HG02938 (cell line): ENCODE results near the gene RNF32.
"Not testable (repeated sequence)": the region's sequence is repeated elsewhere in the genome, so short reads cannot be mapped to it uniquely, and the experiment has no call there.

Experiments
- ATAC-seq: cut with Tn5 transposase; IDR thresholded peaks from one replicate; pipeline ENCODE4 v1.9.1; 2021; ENCODE audit warnings: mild to moderate bottlenecking, moderate library complexity; ENCODE audit not compliant: unreplicated experiment

Gene RNF32

DNA sequence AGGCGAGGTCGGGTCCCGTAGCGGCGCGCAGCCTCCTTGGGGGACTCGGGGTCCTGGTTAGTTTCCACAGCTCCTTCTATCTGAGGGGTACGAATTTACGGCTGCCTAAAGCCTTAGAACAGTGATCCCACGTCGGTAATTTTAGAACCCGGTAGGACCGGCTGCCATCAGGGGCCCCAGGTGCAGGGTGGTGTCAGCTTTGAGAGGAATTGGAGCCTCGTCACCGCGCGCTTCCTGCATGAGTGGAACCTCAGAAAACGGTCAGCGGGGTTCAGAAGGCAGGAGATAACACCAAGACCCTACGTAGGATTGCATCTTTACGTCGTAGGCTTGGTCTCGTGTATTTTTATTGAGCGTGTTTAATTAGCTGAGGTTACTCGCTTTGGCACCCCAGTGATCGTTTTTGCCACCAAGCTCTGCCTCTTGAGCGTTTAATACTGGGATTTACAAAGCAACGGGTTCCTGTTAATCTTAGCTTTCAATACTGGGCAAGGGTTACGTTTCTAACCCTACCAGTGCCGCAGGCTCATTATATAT lies 443 bp downstream of the RNF32 start:
- ATAC-seq = peak; percentile 61

DNA sequence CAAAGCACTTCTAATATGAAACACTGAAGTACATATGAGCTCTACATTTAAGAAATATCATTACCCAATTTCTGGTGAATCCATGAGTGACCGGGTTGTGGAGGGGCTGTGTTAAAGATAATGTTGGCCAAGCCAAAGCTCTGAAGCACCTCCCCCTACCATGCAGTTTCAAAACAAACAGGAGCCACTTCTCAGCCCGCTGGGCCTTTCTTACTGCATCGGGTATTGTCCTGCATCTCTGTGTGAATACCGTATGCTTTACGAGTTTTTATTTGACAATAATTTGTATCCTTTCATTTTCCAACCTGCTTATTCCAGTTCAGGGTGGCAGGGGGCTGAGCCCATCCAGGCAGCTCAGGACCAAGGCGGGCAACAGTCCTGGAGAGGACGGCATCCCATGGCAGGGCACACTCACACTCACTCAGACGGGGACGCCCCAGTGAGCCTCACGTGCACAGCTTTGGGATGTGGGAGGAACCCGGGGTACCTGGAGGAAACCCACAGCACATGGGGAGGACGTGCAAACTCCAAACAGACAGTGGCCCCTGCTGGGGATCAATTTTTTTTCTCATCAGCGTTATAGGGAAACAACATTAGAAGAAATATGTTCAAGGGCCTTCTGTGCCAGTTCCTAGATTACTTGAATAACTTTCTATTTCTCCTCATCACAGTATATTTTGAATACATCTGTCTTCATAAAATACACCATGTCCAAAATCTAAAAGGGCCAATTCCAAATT lies 1.9 kb downstream of the RNF32 start:
- no peak for ATAC-seq

DNA sequence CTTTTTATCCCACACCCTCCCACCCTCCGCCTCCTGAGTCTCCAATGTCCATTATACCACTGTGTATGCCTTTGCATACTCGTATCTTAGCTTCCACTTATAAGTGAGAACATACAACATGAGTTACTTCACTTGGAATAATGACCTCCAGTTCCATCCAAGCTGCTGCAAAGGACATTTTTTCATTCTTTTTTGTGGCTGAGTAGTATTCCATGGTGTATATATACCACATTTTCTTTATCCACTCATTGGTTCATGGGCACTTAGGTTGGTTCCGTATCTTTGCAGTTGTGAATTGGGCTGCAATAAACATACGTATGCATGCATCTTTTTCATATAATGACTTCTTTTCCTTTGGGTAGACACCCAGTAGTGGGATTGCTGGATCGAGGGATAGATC lies 6.8 kb downstream of the RNF32 start:
- ATAC-seq = not testable (repeated sequence)

DNA sequence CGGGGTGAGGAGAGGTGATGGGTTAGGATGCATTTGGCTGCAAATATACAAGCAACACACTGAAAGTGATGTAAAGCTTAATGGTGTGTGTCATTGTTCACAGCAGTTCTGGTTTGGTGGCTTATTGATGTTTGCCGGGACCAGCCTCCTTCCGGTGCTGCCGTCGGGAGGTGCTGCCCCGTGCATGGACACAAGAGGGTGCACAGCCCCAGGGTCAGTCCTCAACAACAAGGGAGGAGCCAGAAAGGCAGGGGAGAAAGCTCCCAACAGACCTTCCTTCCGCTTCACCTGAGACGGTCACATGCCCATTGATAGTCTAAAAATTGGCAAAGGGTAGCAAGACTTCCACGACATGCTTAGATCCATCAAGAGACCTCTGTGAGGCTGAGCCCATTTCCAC lies 9.5 kb downstream of the RNF32 start:
- peak; percentile 68 for ATAC-seq

DNA sequence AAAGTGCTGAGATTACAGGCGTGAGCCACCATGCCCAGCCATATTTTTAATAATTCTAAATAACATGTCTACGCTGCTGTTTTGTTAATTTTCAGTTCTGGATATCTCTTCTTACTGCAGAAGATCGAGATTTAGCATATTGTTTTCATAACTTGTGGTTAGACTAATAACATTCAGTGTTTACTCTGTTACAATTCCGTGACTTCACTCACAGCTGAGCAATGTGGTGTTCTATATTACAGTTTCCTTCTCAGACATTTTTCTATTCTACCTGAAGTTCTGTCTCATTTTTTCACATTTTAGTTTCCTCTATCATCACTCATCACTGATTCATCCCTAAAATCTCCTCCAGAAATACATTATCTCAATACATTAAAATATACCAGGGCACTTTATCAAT lies 10.9 kb downstream of the RNF32 start:
- ATAC-seq = no peak

DNA sequence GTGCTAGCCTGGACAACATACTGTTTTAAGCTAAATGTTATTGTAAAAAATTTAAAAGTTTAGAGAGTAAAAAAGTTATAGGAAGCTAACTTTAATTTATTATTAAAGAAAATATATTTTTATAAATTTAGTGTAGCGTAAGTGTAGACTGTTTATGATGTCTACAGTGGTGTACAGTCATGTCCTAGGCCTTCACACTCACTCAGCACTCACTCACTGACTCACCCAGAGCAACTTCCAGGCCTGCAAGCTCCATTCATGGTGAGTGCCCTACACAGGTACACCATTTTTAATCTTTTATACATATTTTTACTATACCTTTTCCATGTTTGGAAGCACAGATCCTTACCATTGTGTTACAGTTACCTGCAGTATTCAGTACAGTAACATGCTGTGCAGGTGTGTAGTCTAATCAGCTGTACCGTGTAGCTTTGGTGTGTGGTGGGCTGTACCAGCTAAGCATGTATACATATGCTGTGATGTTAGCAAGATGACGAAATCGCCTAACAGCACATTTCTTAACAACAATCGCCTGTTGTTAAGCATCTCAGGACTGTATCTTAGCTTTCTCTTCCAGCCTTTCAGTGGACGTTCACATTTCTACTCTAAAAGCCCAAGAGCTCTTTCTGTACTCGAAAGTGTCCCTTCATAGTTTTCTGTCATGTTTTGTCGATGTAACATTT lies 12.5 kb downstream of the RNF32 start:
- no peak for ATAC-seq

DNA sequence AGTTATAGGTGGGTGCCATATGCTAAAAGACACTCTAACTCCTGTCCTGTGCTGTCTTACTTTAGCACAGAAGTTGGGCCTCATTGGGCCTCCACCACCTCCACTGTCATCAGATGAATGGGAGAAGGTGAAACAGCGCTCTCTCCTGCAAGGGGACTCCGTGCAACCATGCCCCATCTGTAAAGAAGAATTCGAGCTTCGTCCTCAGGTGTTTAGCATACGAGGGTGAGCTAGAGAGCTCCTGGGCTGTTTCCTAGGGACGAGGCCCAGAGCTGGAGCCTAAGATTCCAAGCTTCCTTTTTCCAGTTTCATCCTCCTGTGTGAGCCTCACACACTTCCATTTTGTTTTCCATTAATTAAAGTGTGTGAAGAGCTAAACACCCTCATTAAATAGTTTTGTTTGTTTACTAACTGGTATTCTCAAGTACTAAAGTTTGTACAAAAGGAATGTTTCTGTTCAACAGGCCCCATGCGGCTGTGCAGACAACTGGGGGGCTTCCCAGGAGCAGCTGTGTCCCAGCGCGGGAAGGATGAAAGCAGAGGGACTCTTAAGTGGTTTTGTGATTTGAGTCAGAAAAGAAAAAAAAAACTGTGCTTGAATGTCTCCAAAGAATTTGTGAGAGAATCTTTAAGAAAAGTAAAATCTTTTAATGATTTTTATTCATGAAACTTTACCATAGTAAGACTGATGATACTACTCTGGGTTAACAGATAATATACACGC lies 14.1 kb downstream of the RNF32 start:
- no peak for ATAC-seq

DNA sequence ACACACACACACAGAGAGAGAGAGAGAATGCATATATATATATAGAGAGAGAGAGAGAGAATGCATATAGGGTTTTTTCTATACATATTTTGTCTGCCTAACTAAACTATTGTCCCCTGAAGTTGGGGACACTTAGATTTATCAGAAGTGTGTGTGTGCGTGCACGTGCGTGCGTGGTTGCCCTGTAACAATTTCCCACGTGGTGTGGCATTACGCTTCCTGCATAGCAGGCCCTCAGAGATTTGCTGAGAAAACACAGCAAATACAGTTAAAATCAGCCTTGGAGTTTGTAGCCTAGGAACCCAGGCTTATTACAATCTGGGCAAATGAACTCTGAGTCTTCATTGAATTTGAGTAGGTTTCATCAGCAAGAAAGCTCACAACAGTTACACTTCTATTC lies 14.7 kb downstream of the RNF32 start:
- no peak for ATAC-seq

DNA sequence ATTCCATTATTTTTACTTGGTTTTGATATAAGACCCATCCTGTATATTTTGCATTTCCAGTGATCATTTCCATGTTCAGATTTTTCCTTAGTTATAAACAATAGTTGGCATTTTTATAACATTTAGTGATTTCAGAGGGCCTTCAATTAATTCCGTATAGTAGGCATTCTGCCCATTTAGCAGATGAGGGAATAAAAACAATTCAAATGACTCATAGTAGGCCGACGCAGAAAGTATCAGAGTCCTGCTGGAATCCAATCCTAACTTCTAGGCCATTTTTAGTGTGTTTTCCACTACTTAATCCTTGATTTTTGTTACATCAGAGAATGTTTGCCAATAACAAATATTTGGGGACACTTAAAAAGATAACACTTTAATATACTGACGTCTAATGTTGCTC lies 15.4 kb downstream of the RNF32 start:
- ATAC-seq = no peak

DNA sequence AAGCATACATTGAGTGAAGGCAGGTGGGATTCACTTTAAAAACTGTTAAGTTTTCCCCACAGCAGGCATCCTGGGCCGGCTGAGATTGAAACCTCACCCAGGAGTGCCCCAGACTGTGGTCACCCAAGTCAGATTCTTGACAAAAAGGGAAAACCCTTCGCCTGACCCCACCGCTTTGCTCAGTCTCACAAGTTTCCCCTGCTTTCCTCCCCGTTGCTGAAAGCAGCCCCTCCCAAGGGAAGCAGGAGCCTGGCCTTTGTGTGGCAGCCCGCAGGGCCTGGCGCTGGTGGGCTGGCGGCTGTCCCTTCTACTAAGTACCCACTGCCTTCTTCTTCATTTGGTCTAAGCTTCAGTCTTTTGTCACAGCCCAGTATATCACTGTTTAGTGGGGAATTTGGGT lies 16.0 kb downstream of the RNF32 start:
- no peak for ATAC-seq

DNA sequence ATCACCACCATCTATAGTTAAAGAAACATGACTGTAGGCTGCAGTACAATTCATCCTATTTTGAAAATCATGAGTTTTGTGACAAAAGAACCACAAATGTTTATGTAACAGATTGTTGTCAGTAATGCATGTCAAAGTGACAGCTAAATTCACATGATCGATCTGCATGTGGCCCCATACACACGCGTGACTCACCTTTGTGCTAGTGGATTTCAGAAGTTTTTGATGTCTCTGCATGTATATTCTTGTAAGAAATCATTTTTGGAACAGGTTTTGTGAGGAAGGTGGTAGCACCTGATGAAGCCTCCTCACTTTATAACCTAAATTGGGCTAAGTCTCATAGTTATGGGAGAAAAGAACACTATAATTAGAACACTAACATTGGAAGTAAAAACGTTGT lies 17.1 kb downstream of the RNF32 start:
- ATAC-seq = no peak

DNA sequence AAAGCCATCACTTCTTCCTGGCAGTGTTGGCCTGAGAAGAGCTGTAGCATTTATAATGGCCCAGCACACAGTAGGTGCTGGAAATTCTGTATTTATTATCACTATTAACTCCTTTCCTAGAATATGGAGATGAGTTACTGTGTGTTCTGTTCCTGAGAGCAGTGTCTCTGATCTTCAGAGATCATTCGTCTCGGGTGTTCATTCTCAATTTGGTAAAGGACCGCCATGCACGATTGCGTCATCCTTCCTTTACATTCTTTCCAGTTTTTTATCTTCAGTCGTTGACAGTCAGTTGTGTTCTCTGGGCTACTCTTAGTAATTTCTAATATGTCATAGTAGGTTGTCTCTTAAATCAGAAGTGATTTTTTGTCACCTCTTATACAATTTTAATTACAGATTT lies 18.6 kb downstream of the RNF32 start:
- no peak for ATAC-seq

DNA sequence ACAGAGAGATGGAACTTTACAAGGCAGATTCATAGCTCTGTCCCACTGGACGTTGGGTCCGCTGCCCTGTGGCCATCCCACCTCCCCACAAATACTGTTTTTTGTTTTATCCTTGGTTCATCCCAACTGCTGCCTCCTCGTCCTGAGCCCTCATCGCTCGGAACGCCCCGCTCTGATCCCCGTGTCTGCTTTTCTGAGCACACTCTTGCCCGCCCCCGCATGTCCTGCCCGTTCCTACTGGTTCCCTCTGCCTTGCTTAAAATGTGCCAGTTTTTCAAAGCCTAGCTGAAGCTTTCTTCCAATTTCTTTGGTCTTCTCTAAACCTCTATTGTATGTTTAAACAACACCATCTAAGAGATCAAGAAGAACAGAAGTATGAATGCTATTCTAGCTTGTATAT lies 19.4 kb downstream of the RNF32 start:
- no peak for ATAC-seq

DNA sequence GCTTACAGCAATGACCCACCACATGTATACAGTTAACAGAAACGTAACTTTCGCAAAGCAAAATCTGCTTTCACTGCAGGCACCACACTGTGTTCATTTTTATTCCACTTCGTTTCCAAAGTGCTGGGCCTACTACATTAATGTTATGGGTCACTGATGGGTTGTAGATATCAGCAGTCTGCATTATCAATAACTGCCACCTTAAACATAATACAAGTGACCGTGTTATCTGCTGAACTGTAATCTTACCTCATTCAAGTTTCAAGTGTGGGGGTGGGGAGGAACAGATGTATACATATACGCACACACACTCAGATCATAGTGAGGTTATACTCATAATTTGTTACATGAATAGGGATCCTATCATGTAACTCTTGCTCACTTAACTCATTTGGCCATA lies 21.1 kb downstream of the RNF32 start:
- no peak for ATAC-seq

DNA sequence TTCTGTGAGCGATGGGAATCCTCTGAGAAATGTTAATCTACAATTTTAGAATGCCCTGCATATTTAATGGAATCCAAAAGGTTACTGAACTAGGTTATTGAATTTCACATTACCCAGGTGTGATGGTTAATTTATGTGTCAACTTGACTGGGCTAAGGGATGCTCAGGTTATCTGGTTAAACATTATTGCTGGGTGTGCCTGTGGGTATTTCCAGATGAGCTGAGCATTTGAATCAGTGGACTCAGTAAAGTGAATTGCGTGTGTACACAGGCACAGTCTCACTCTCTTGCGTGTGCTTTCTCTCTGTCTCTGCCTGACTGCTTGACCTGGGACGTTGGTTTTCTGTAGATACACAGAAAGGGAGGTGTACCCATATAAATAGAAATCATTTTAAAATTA lies 21.7 kb downstream of the RNF32 start:
- ATAC-seq = no peak

DNA sequence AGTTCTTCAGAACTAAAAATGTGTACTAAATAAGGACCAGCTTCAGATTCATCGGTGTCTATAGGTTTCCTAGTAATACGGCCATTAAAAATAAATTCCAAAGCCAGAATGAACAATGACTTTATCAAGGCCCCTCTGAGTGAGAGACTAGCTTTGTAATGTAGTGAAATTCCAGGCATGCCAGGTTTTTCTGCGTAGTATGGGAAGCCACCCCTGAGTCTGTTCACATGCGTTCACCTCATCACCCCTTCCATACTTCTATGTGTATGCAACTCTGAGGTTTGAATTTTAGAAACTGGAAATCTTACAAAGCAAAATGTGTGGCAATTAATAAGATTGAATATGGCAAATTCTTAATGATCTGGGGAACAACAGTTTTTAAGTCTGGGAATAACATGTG lies 24.5 kb downstream of the RNF32 start:
- no peak for ATAC-seq

DNA sequence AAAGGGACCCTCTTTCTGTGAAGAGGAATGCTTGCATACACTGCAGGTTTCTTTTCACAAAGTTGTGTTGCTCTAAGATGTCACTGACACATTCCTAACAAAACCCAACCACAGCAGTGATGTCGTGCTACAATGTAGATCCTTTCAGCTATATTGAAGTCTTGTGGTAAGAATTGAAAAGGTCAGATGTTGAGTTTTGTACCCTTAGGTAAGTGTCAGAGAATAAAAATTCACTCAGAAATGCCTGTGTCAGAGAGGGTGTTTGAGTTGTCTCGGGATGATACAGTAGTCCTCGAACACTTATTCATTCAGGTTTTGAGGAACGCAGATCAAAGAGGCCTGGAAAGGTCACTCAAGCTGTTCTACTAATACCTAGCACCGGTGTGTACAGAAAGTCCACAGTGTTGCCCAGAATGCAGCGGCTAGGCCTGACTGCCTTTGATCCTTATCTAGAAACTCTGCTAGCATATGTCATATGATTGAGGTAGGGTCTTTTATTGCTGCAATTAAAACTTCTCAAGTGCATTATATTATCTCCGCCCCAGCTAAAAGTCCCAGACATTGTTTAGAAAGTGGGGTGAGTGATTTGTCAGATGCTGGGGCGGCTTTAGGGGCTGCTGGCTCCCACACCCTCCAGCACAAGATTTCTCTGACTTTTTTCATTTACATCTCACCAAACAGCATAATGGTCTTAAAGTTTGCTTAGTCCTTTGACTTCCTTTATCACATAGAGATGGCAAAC lies 26.0 kb downstream of the RNF32 start:
- no peak for ATAC-seq

DNA sequence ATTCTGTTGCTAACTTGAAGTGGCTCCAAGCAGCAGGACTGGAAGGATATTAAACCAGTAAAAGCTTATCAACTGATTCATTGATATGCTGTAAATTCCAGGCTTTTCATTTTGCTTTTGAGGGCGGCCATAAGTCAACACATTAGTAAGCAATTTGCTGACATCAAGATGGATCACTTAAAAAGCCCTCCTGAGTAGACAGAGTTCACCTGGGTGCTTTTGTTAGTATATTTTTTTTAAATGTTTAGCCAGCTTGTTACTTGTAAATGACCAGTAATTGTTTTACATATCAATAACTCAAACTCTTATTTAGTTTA lies 26.5 kb downstream of the RNF32 start:
- ATAC-seq = no peak

DNA sequence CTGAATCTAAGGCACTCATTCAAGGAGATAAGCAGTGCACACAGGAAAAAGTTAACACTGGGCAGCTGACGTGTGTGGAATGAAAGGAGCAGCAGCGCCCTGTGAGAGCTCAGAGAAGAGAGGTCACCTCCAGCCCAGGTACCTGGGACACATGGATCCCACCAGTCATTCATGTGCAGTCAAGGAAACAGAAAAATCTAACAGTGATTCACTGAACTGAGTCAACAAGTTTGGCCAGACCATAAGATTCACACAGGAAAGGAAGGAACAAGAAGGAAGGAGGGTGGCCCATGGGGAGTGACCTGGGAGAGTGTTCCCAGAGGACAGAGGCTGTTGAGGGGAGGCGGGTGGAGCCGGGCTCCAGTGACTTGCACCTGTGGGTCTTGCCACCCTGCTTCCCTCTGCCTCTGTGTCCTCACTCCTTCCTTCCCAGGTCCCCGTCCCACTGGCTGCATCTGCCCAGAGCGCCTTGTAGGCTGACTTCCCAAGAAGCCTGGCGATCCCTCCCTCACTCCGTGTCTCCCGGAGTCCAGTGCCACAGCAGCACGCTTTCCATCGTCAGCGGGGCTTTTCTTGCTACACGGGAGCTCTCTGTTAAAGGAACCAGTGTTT lies 27.7 kb downstream of the RNF32 start:
- no peak for ATAC-seq

DNA sequence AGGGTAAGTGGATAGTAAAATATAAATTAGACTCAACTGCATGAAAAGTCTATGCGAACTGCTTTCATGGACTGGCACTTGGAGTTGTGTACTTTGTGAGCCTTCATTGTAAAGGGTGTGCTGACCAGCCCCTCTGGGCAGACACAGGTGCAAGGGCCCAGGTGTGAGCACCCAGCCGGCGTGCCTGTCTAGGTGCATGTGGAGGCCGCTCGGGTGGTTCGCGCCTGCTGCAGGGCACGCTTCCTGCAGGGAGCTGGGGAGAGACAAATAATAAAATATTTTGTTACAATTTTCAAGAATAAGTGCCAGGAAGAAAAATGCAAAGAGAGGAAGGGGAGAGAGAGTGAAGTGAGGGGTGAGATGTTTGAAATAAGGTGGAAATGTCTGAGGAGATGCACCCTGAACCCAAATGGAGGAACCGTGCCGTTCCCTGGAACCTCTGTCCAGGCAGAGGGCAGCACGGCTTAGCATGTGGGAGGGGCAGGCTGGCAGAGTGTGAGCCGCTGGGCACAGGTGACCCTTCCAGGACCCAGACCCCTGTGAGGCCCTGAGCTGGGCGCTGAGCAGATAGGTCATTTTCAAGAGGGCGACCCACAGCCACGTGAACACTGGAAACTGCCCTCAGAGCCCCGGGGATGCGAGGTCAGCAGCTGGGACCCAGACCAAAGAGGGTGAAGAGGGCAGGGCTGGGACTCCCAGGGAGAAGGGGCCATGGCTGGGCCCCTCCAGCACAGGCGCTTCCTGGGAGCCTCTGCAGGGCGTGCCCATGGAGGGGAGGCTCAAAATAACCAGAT lies 28.7 kb downstream of the RNF32 start:
- no peak for ATAC-seq
